Adrenal gland (tissue), 5 donors: ENCODE results near the gene RNLS.

Source experiments
- CTCF ChIP-seq, 6 experiments: fragments of 450-650 bp in 4 of 6; fragments of 200-600 bp in 2 of 6; sonication (generic) in 1 of 6; IDR thresholded peaks; 1 replicate in 5 of 6; 2 replicates in 1 of 6; pipeline versions ENCODE4 v1.5.1 to v1.8.0; 2016 to 2021; ENCODE audit warnings: antibody characterized with exemption in 6 of 6, mild to moderate bottlenecking in 2 of 6, moderate library complexity in 1 of 6
- POLR2A ChIP-seq, 2 donors: fragments of 450-650 bp; IDR thresholded peaks; one replicate each; pipeline ENCODE4 v1.6.1; 2017; ENCODE audit warnings: antibody characterized with exemption in 2 of 2, mild to moderate bottlenecking in 2 of 2, moderate library complexity in 1 of 2
- donor health status: DM: no; HTN: no; CAD: no.

GRCh38 chr10:88458209-88458608 is 124.9 kb downstream of the RNLS start:
- TF ChIP-seq POLR2A (IDR thresholded peaks at IDR 0.05) (no peak), CTCF (IDR thresholded peaks at IDR 0.05) (no peak)
